HCT116 (cell line): ENCODE data around the gene FRAT2. TPM values are rescaled to one million over a fixed set of nuclear protein-coding genes. Genes with fewer than 3 reads are reported as not detected.

Experiments
- ATAC-seq: fragments of 200-7000 bp; cut with Tn5 transposase; 2 replicates; pipeline ENCODE4 v1.9.1; 2020; ENCODE audit warnings: mild to moderate bottlenecking, moderate library complexity
- BruUV-seq: library from RNA; stranded (reverse); fragments of 400-500 nt; replicated peaks from 2 replicates; lab custom pipeline; 2021; lab: Mats Ljungman, UMichigan
- CTCF ChIA-PET: fragments of 300-600 bp; sonication (Branson Sonifier 250); formaldehyde crosslinking; loops from one replicate; lab custom pipeline; 2021; ENCODE audit warnings: antibody characterized with exemption; lab: Charles Lee
- POLR2A ChIA-PET: fragments of 300-600, 350-600 bp; sonication (Branson Sonifier 250); formaldehyde crosslinking; loops from one replicate; lab custom pipeline; 2021; ENCODE audit warnings: antibody characterized with exemption; lab: Charles Lee
- RAD21 ChIA-PET, 2 experiments: fragments of 300-600 bp; sonication (Branson Sonifier 250); formaldehyde crosslinking; loops; one replicate each; lab custom pipeline; 2023; ENCODE audit warnings: low total read pairs in 2 of 2; ENCODE audit not compliant: uncharacterized antibody in 2 of 2, unreplicated experiment in 2 of 2, low non-redundant PET in 1 of 2; lab: Charles Lee
- DNase-seq: peaks from one replicate; pipeline ENCODE4 v3.0.0-alpha.2; 2010; ENCODE audit warnings: low read depth, low spot score
- H2AFZ ChIP-seq: fragments of 200-600 bp; shearing (Covaris generic), sonication (generic); 2 replicates; pipeline ENCODE4 v1.6.1; 2017; ENCODE audit warnings: low read depth, mixed run types, mixed read lengths, antibody characterized with exemption, low read length; ENCODE audit not compliant: poor library complexity, severe bottlenecking
- H3K27ac ChIP-seq: 2 replicates; pipeline ENCODE4 v1.5.1; 2012; ENCODE audit warnings: low read depth, low read length
- H3K27me3 ChIP-seq: fragments of 200-600 bp; sonication (generic); 2 replicates; pipeline ENCODE4 v1.6.1; 2016; ENCODE audit warnings: mixed run types, low read length, mixed read lengths; ENCODE audit not compliant: insufficient read depth
- H3K36me3 ChIP-seq, 2 experiments: fragments of 200-500 bp in 1 of 2; fragments of 200-600 bp in 1 of 2; sonication (Bioruptor generic) in 1 of 2; sonication (generic) in 1 of 2; 2 replicates each; pipeline versions ENCODE4 v1.5.1 to v1.6.1; 2014 to 2016; ENCODE audit warnings: low read length in 2 of 2, inconsistent platforms in 1 of 2, mixed read lengths in 1 of 2, mixed run types in 1 of 2; ENCODE audit not compliant: insufficient read depth in 2 of 2, control insufficient read depth in 1 of 2
- H3K4me1 ChIP-seq, 2 experiments: fragments of 200-600 bp in 1 of 2; sonication (generic) in 1 of 2; 2 replicates each; pipeline versions ENCODE4 v1.5.1 to v1.6.1; 2012 to 2017; ENCODE audit warnings: low read length in 2 of 2, inconsistent platforms in 1 of 2, mild to moderate bottlenecking in 1 of 2, mixed read lengths in 1 of 2, mixed run types in 1 of 2, moderate library complexity in 1 of 2; ENCODE audit not compliant: insufficient read depth in 2 of 2, control insufficient read depth in 1 of 2
- H3K4me2 ChIP-seq: fragments of 200-600 bp; sonication (generic); 2 replicates; pipeline ENCODE4 v1.6.1; 2017; ENCODE audit warnings: mixed run types, low read length, mixed read lengths
- H3K4me3 ChIP-seq, 2 experiments: fragments of 200-600 bp in 1 of 2; sonication (generic) in 1 of 2; replicated peaks in 1 of 2; 2 replicates each; pipeline ENCODE4 v1.5.1; 2011 to 2016; ENCODE audit warnings: low read length in 2 of 2, control low read depth in 1 of 2, low read depth in 1 of 2, mild to moderate bottlenecking in 1 of 2, mixed read lengths in 1 of 2, mixed run types in 1 of 2
- H3K79me2 ChIP-seq: fragments of 200-600 bp; sonication (generic); 2 replicates; pipeline ENCODE4 v1.6.1; 2017; ENCODE audit warnings: mild to moderate bottlenecking, mixed run types, low read length, moderate library complexity, mixed read lengths; ENCODE audit not compliant: insufficient read depth
- H3K9ac ChIP-seq: fragments of 200-600 bp; sonication (generic); 2 replicates; pipeline ENCODE4 v1.6.1; 2016; ENCODE audit warnings: low read length, mixed read lengths
- H3K9me2 ChIP-seq: fragments of 200-600 bp; sonication (generic), shearing (Covaris generic); 2 replicates; pipeline ENCODE4 v1.6.1; 2017; ENCODE audit warnings: mixed run types, mild to moderate bottlenecking, moderate library complexity; ENCODE audit not compliant: insufficient read depth
- H3K9me3 ChIP-seq, 2 experiments: fragments of 200-500 bp in 1 of 2; fragments of 200-600 bp in 1 of 2; sonication (Bioruptor generic) in 1 of 2; sonication (generic) in 1 of 2; 2 replicates each; pipeline ENCODE4 v1.6.1; 2014 to 2017; ENCODE audit warnings: low read length in 2 of 2, mixed read lengths in 2 of 2, inconsistent platforms in 1 of 2, low read depth in 1 of 2, mild to moderate bottlenecking in 1 of 2, mixed run types in 1 of 2, moderate library complexity in 1 of 2; ENCODE audit not compliant: control insufficient read depth in 1 of 2, insufficient read depth in 1 of 2
- H4K20me1 ChIP-seq: fragments of 200-600 bp; sonication (generic), shearing (Covaris generic); 2 replicates; pipeline ENCODE4 v1.6.1; 2017; ENCODE audit warnings: mixed run types, mild to moderate bottlenecking, moderate library complexity; ENCODE audit not compliant: insufficient read depth
- CBX3 ChIP-seq: IDR thresholded peaks from 2 replicates; pipeline ENCODE4 v1.6.1; 2012; ENCODE audit warnings: low read depth
- CEBPB ChIP-seq: IDR thresholded peaks from 2 replicates; pipeline ENCODE4 v1.6.1; 2012; ENCODE audit warnings: low read depth
- EGR1 ChIP-seq: IDR thresholded peaks from 2 replicates; pipeline ENCODE4 v1.6.1; 2012; ENCODE audit warnings: low read depth
- ELF1 ChIP-seq: IDR thresholded peaks from 2 replicates; pipeline ENCODE4 v1.6.1; 2012; ENCODE audit warnings: low read depth, borderline replicate concordance
- EZH2phosphoT487 ChIP-seq: fragments of 200-600 bp; IDR thresholded peaks from 2 replicates; pipeline ENCODE4 v1.6.1; 2018; ENCODE audit warnings: antibody characterized with exemption, borderline replicate concordance
- FOSL1 ChIP-seq: IDR thresholded peaks from 2 replicates; pipeline ENCODE4 v1.6.1; 2012; ENCODE audit warnings: low read depth
- JUND ChIP-seq: IDR thresholded peaks from 2 replicates; pipeline ENCODE4 v1.6.1; 2012
- POLR2A ChIP-seq: IDR thresholded peaks from 2 replicates; pipeline ENCODE4 v1.7.0; 2011; ENCODE audit warnings: borderline replicate concordance; ENCODE audit not compliant: insufficient read depth, insufficient read length; ENCODE audit errors: extremely low read depth
- SP1 ChIP-seq: IDR thresholded peaks from 2 replicates; pipeline ENCODE4 v1.6.1; 2012; ENCODE audit warnings: low read depth
- ZFX ChIP-seq: fragments of 450-650 bp; IDR thresholded peaks from 2 replicates; pipeline ENCODE4 v1.6.1; 2017
- intact Hi-C: fragments of 100-400 bp; cut with micrococcal nuclease; formaldehyde crosslinking; loops from 2 replicates; pipeline ENCODE4 v1.10.0; 2022
- total RNA-seq: library from RNA; stranded (reverse); gene quantifications from one replicate; pipeline ENCODE4 v1.2.1, GENCODE V29; 2021; ENCODE audit not compliant: unreplicated experiment
- TF ChIP-seq, protein P1 (sequence below): IDR thresholded peaks from 2 replicates; pipeline ENCODE4 v1.6.1; 2012; ENCODE audit warnings: low read depth
- TF ChIP-seq, protein P2 (sequence below): IDR thresholded peaks from 2 replicates; pipeline ENCODE4 v1.6.1; 2012
- TF ChIP-seq, protein P3 (sequence below): IDR thresholded peaks from 2 replicates; pipeline ENCODE4 v1.6.1; 2011; ENCODE audit warnings: mild to moderate bottlenecking, low read length, moderate library complexity; ENCODE audit not compliant: insufficient replicate concordance; ENCODE audit errors: extremely low read depth

Gene FRAT2
- total RNA-seq, 1 experiment from 2014 or later: 10.7 TPM

DNA sequence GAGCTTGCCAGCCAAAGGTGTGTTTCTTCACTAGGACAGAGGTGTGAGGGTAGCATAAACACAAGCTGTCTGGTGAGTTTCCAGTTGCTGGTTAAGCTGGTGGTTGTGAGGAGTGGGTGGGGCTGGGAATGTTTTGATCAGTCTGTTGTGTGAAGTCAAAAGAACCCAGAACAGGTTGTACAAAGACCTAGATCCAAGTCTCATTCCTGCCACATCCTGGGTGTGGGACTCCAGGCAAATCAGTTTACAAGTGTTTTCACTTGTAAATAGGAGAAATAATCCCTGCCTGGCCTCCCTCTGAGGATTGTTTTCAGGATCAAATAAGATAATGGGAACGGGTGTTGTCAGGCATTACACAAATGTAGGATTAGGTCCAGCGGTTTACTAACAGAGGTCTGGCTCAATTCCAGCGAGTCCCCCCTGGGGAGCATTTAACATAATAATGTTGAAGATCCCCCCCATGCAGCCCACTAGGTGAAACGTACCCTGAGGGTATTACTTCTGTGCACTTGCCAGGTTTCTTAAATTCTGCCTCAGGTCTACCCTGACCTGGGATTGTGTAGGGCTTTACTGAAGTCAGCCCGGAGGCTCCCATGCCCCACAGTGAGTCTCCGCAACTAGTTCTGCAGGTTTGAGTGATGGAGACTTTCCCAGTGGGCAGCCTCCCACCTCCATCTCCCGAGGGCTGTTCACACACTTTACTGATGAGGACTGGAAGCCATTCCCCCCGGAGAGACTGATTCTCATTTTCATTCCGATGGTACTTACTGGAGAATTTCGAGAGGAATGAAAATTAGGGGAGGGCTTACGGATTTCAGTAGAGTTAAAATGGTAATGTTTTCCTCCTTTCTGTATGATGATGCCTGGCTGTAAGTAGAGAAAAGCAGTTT is 2.7 kb upstream of the FRAT2 start:
- ChIA-PET POLR2A (no interaction called here), RAD21 (no interaction called here), CTCF (interaction anchor here (0.9 kb wide), 1 partner anchor 235 kb away, joined by 3 read pairs; the partner anchor contains the start of gene ANKRD2)
- H3K4me3 ChIP-seq: no peak overlapping the region
- no peaks in the 10 kb centered on the region for H3K9me2 ChIP-seq
- H4K20me1 ChIP-seq: no peaks in the 10 kb centered on the region
- no peaks in the 10 kb centered on the region for H3K36me3 ChIP-seq
- no TSS peak for BruUV-seq
- H2AFZ ChIP-seq: no peak overlapping the region
- H3K4me2 ChIP-seq: peak overlapping the region; percentile 31
- no peak overlapping the region for H3K27ac ChIP-seq
- H3K4me1 ChIP-seq: peaks cover 23 to 33% of the 10 kb centered on the region in 2 experiments
- H3K9ac ChIP-seq: no peak overlapping the region
- DNase-seq: no peak
- H3K79me2 ChIP-seq: no peaks in the 10 kb centered on the region
- intact Hi-C loops: no loop called here
- no peak for ATAC-seq
- no peaks in the 10 kb centered on the region for H3K9me3 ChIP-seq
- TF ChIP-seq, protein P1, sequence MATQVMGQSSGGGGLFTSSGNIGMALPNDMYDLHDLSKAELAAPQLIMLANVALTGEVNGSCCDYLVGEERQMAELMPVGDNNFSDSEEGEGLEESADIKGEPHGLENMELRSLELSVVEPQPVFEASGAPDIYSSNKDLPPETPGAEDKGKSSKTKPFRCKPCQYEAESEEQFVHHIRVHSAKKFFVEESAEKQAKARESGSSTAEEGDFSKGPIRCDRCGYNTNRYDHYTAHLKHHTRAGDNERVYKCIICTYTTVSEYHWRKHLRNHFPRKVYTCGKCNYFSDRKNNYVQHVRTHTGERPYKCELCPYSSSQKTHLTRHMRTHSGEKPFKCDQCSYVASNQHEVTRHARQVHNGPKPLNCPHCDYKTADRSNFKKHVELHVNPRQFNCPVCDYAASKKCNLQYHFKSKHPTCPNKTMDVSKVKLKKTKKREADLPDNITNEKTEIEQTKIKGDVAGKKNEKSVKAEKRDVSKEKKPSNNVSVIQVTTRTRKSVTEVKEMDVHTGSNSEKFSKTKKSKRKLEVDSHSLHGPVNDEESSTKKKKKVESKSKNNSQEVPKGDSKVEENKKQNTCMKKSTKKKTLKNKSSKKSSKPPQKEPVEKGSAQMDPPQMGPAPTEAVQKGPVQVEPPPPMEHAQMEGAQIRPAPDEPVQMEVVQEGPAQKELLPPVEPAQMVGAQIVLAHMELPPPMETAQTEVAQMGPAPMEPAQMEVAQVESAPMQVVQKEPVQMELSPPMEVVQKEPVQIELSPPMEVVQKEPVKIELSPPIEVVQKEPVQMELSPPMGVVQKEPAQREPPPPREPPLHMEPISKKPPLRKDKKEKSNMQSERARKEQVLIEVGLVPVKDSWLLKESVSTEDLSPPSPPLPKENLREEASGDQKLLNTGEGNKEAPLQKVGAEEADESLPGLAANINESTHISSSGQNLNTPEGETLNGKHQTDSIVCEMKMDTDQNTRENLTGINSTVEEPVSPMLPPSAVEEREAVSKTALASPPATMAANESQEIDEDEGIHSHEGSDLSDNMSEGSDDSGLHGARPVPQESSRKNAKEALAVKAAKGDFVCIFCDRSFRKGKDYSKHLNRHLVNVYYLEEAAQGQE: no peak
- TF ChIP-seq POLR2A (no peak), JUND (no peak), CBX3 (no peak), ELF1 (no peak), ZFX (no peak), SP1 (no peak), FOSL1 (no peak), EZH2phosphoT487 (no peak), EGR1 (no peak), CEBPB (no peak)
- TF ChIP-seq, protein P2, sequence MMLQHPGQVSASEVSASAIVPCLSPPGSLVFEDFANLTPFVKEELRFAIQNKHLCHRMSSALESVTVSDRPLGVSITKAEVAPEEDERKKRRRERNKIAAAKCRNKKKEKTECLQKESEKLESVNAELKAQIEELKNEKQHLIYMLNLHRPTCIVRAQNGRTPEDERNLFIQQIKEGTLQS: no peak
- TF ChIP-seq, protein P3, sequence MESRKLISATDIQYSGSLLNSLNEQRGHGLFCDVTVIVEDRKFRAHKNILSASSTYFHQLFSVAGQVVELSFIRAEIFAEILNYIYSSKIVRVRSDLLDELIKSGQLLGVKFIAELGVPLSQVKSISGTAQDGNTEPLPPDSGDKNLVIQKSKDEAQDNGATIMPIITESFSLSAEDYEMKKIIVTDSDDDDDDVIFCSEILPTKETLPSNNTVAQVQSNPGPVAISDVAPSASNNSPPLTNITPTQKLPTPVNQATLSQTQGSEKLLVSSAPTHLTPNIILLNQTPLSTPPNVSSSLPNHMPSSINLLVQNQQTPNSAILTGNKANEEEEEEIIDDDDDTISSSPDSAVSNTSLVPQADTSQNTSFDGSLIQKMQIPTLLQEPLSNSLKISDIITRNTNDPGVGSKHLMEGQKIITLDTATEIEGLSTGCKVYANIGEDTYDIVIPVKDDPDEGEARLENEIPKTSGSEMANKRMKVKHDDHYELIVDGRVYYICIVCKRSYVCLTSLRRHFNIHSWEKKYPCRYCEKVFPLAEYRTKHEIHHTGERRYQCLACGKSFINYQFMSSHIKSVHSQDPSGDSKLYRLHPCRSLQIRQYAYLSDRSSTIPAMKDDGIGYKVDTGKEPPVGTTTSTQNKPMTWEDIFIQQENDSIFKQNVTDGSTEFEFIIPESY: no peak
- H3K27me3 ChIP-seq: no peaks in the 10 kb centered on the region
